Measurements from ENCODE around the gene ZNF30. TPM values are rescaled to one million over a fixed set of nuclear protein-coding genes. Genes with fewer than 3 reads are reported as not detected.

ZNF30 gene
- total RNA-seq (2022; extraction: Qiagen RNA extraction; ENCODE audit: low read depth): 5.0 to 7.2 TPM (median 5.4 TPM) in 5 replicates

GRCh38 chr19:34926685-34927375, at the start of gene ZNF30:
ZNF30 (plus strand) TSS chr19:34926903; CDS start chr19:34929948, 3,045 bp downstream.

GRCh38 chr19:34963573-34964406, 37.1 kb downstream of the ZNF30 start, which contains the start of gene ZNF792:
ZNF792 (minus strand) TSS chr19:34964229; CDS start chr19:34963662, 567 bp downstream.

Other genes starting within 250 kb of the ZNF30 start
- 0.17 to 0.19 TPM in 2 of 5 replicates, not detected in the others for gene SCGB2B2, start 249.7 kb upstream of the ZNF30 start, total RNA-seq (2022; extraction: Qiagen RNA extraction; ENCODE audit: low read depth)
- 11.9 to 17.7 TPM (median 16.6 TPM) in 5 replicates for gene ZNF302, start 249.2 kb upstream of the ZNF30 start, total RNA-seq (2022; extraction: Qiagen RNA extraction; ENCODE audit: low read depth)
- 6.9 to 12.8 TPM (median 10.7 TPM) in 5 replicates for gene ZNF181, start 192.7 kb upstream of the ZNF30 start, total RNA-seq (2022; extraction: Qiagen RNA extraction; ENCODE audit: low read depth)
- gene ZNF599, start 153.7 kb upstream of the ZNF30 start, total RNA-seq (2022; extraction: Qiagen RNA extraction; ENCODE audit: low read depth): 1.9 to 3.9 TPM (median 2.4 TPM) in 5 replicates
- 1.3 to 2.2 TPM (median 2.1 TPM) in 5 replicates for gene ZNF792, start 37.3 kb downstream of the ZNF30 start, total RNA-seq (2022; extraction: Qiagen RNA extraction; ENCODE audit: low read depth)
- 127 to 167 TPM (median 165 TPM) in 5 replicates for gene GRAMD1A, start 73.4 kb downstream of the ZNF30 start, total RNA-seq (2022; extraction: Qiagen RNA extraction; ENCODE audit: low read depth)
- 15.3 to 20.9 TPM (median 20.5 TPM) in 5 replicates for gene SCN1B, start 103.6 kb downstream of the ZNF30 start, total RNA-seq (2022; extraction: Qiagen RNA extraction; ENCODE audit: low read depth)
- 0.15 to 0.23 TPM in 2 of 5 replicates, not detected in the others for gene HPN, start 114.8 kb downstream of the ZNF30 start, total RNA-seq (2022; extraction: Qiagen RNA extraction; ENCODE audit: low read depth)
- gene FXYD3, start 188.9 kb downstream of the ZNF30 start, total RNA-seq (2022; extraction: Qiagen RNA extraction; ENCODE audit: low read depth): 0.39 to 0.46 TPM (median 0.42 TPM) in 3 of 5 replicates, not detected in the others
- gene LGI4, start 208.2 kb downstream of the ZNF30 start, total RNA-seq (2022; extraction: Qiagen RNA extraction; ENCODE audit: low read depth): 0.13 to 0.30 TPM (median 0.21 TPM) in 4 of 5 replicates, not detected in the other
- 0.39 to 0.57 TPM in 2 of 5 replicates, not detected in the others for gene FXYD1, start 211.9 kb downstream of the ZNF30 start, total RNA-seq (2022; extraction: Qiagen RNA extraction; ENCODE audit: low read depth)
- 0.31 to 0.40 TPM in 2 of 5 replicates, not detected in the others for gene FXYD7, start 216.4 kb downstream of the ZNF30 start, total RNA-seq (2022; extraction: Qiagen RNA extraction; ENCODE audit: low read depth)
- 193 to 218 TPM (median 210 TPM) in 5 replicates for gene FXYD5, start 227.8 kb downstream of the ZNF30 start, total RNA-seq (2022; extraction: Qiagen RNA extraction; ENCODE audit: low read depth)

Data from A549 treated with GW870086 at 1 μM for 4 hours (cell line).